Gastrocnemius medialis (tissue), 4 donors: ENCODE results near the gene SOWAHB.

Source experiments
- CTCF ChIP-seq, 5 experiments: fragments of 450-650 bp in 3 of 5; fragments of 200-600 bp in 2 of 5; sonication (generic) in 2 of 5; IDR thresholded peaks in 4 of 5; conservative IDR thresholded peaks in 1 of 5; 1 replicate in 4 of 5; 2 replicates in 1 of 5; pipeline ENCODE4 v1.5.1; 2016 to 2019; ENCODE audit warnings: antibody characterized with exemption in 5 of 5, mild to moderate bottlenecking in 3 of 5, moderate library complexity in 3 of 5
- POLR2A ChIP-seq, 2 donors: fragments of 450-650 bp; IDR thresholded peaks; one replicate each; pipeline ENCODE4 v1.6.1; 2017; ENCODE audit warnings: antibody characterized with exemption in 2 of 2, mild to moderate bottlenecking in 2 of 2, moderate library complexity in 2 of 2

- TF ChIP-seq POLR2A (IDR thresholded peaks at IDR 0.05), result no peak
- no peak for TF ChIP-seq CTCF (IDR thresholded peaks at IDR 0.05 in 4 of 5, conservative IDR thresholded peaks at IDR 0.05 in 1 of 5)
Observed at GRCh38 chr4:76883147-76883546, 14.8 kb downstream of the SOWAHB start.
